Activated T-cell treated with anti-CD3 and anti-CD28 coated beads for 1 hour (primary cell): ENCODE results near the gene LETM1.

ENCODE experiments used
- DNase-seq: peaks from one replicate; pipeline ENCODE4 v3.0.0-alpha.2; 2020; ENCODE audit warnings: low read depth

LETM1 gene

DNA sequence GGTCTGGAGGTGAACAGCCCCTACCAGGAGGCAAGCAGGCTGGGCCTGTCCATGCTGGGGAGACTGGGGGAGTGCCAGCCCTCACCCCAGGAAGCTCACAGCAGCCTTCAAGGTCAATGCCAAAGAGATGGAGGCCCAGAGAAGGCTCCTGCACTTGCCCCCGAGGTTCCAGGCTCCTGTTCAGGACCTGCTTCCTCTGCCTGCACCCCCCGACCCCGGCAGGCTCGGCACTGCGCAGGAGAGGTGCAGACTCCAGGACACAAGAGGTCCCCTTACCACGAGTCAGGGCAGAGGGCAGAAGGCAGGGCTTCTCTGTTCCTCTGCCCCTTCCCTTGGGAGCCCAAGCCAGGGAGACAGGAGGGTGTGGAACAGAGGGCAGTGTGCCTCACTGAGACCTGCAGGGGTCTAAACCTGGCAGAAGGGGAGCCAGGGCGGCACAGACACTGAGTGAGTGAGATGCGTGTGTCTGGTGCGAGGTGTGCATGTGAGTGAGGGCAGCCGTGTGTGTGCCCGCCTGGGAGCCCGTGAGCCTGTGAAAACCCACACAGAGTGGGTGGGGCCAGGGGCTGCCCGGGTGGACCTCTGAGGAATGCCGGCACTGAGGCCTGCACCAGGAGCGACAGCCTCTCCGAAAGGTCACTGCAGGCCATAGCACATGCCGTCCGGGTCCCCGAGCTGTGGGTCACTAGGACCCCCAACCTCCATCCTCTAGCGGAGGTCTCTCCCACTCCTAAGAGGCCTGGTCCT lies 93.5 kb downstream of the LETM1 start:
- no peak for DNase-seq
